ENCODE results near the gene TAF9B.
"Not testable (repeated sequence)": the region's sequence is repeated elsewhere in the genome, so short reads cannot be mapped to it uniquely, and the experiment has no call there.

Gene TAF9B, protein sequence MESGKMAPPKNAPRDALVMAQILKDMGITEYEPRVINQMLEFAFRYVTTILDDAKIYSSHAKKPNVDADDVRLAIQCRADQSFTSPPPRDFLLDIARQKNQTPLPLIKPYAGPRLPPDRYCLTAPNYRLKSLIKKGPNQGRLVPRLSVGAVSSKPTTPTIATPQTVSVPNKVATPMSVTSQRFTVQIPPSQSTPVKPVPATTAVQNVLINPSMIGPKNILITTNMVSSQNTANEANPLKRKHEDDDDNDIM

DNA sequence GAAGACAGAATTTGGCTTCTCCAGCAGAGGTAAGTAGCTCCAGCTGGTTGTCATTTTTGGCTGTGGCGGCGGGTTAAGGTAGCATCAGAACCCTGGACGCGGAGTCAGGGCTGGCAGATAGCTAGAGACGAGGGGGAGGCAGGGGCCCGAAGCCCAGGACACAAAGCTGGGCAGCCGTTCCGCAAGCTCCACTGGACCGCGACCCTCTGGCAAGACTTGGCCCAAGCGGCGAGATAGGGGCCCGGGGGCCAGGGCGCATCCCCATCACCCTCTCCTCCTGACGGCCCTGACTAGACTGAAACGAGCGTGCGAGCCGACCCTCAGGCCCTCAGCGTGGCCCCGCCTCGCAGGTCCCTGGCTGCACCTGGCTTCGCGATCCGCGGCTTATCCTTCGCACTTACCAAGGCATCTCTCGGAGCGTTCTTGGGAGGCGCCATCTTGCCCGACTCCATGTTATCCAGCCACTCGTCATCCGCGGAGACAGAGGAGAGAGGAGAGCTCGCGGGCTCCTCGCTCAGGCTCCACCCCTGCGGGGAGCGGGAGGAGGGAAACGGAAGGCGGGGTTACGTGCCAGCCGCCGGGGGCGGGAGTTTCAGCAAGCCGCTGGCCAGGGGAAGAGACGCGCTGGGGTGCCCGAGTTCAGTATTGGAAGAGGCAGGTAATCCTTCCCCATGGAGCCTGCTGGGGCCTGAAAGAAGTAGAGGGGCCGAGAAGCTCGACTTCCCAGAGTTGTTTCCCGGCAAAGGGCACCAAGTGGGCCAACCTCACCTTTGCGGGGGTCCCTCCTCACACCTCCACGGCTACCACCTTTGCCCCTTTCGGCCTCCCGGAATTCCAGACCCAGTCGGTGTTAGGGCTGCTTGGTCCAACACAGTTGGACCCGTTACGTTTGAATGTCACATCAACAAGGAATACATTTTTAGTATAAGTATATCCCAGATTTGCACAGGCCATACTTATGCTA lies at the start of gene TAF9B:
TSS of gene TAF9B (minus strand) at position 491 of the 964 bp plus-strand sequence. CDS start at position 452, 39 bp downstream.
- peak within 1 kb of the TSS; percentile 72 for H3K4me3 ChIP-seq (ENCODE audit: low read depth, low read length)
- TF ChIP-seq, protein P1, sequence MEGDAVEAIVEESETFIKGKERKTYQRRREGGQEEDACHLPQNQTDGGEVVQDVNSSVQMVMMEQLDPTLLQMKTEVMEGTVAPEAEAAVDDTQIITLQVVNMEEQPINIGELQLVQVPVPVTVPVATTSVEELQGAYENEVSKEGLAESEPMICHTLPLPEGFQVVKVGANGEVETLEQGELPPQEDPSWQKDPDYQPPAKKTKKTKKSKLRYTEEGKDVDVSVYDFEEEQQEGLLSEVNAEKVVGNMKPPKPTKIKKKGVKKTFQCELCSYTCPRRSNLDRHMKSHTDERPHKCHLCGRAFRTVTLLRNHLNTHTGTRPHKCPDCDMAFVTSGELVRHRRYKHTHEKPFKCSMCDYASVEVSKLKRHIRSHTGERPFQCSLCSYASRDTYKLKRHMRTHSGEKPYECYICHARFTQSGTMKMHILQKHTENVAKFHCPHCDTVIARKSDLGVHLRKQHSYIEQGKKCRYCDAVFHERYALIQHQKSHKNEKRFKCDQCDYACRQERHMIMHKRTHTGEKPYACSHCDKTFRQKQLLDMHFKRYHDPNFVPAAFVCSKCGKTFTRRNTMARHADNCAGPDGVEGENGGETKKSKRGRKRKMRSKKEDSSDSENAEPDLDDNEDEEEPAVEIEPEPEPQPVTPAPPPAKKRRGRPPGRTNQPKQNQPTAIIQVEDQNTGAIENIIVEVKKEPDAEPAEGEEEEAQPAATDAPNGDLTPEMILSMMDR (IDR thresholded peaks at IDR 0.05; ENCODE audit: low read depth, low read length): no peak

DNA sequence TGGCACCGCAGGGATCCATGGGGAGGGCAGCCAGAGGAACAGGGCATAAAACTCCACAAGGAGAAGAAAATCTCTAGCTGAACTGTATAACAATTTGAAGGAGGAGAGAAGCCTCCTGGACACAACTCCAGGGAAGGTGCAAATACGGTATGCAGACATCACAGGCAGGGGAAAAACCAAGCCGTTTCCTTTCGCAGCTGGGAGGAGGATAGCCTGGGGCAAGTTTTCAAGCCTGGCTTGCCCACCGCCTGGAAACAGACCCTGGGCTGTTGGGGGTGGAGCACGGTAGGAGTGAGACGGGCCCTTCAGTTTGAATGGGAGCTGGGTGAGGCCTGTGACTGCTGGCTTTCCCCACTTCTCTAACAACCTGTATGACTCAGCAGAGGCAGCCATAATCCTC lies 43.4 kb upstream of the TAF9B start:
- TF ChIP-seq, protein P1 (IDR thresholded peaks at IDR 0.05; ENCODE audit: low read depth, low read length): no peak
- H3K4me3 ChIP-seq (ENCODE audit: low read depth, low read length): no peak overlapping the region

DNA sequence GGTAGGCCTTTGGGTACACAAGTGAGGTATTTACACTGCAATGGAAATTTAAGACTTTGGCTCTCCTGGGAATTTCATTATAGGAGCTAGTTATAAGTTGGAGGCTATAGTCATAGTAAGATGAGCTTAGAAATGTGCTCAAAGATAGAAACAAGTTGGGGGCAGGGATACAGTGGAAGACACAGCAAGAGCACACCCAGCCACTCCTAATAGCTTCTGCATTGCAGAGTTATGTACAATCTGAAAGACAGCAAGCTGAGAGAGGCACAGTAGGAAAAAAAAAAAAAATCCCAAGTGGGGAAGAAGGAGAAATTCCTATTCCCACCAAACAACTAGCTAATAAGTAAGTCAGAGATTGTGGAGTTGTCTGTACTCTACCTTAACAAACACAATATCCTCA lies 41.9 kb upstream of the TAF9B start:
- no peak overlapping the region for H3K4me3 ChIP-seq (ENCODE audit: low read depth, low read length)
- TF ChIP-seq, protein P1 (IDR thresholded peaks at IDR 0.05; ENCODE audit: low read depth, low read length): no peak

DNA sequence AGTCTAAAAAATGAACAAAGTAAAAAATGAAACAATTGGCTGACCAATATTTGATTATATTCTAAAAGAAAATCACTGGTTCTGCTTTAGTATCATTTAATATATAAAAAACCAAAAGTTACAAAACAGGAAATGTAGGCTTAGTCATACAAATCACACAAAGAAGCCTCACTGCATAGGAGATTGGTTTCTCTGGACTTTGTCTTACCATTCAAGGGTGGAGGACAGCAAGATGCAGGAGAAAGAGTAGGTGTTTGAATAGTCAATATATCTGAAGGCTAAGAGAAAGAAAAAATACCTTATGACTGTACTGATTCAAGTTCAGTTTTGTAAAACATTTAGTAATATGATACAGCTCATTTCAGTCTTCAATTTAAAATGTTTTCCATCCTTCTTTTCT lies 28.6 kb upstream of the TAF9B start:
- TF ChIP-seq, protein P1 (IDR thresholded peaks at IDR 0.05; ENCODE audit: low read depth, low read length): no peak

DNA sequence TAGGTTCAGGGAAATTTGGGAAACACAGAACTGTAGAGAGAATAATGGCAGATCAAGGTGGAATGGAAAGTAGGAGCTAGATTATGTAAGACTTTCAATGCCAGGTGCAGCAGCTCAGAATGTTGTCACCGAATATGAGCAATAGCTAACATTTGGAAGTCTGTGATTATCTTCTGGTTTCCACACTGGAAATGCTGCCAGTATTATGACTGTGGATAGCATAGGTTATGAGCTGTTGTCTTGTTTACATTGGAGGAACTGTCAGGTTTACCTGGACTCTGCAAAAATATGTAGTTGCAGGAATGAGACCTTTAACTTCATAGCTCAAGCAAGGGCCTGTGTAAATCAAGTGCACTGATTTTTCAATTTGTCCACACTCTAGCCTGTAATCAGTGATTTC lies 26.0 kb upstream of the TAF9B start:
- no peak overlapping the region for H3K4me3 ChIP-seq (ENCODE audit: low read depth, low read length)
- TF ChIP-seq, protein P1 (IDR thresholded peaks at IDR 0.05; ENCODE audit: low read depth, low read length): no peak

More for the DNA sequence above, 28.6 kb upstream of the TAF9B start:
- no peak overlapping the region for H3K4me3 ChIP-seq (ENCODE audit: low read depth, low read length)

DNA sequence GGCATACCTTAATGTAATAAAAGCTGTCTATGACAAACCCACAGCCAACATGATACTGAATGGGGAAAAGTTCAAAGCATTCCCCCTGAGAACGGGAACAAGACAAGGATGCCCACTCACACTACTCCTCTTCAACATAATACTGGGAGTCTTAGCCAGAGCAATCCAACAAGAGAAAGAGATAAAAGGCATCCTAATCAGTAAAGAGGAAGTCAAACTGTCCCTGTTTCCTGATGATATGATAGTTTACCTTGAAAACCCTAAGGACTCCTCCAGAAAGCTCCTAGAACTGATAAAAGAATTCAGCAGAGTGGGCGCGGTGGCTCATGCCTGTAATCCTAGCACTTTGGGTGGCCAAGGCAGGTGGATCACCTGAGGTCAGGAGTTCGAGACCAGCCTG lies 23.7 kb upstream of the TAF9B start:
- H3K4me3 ChIP-seq (ENCODE audit: low read depth, low read length): not testable (repeated sequence)

DNA sequence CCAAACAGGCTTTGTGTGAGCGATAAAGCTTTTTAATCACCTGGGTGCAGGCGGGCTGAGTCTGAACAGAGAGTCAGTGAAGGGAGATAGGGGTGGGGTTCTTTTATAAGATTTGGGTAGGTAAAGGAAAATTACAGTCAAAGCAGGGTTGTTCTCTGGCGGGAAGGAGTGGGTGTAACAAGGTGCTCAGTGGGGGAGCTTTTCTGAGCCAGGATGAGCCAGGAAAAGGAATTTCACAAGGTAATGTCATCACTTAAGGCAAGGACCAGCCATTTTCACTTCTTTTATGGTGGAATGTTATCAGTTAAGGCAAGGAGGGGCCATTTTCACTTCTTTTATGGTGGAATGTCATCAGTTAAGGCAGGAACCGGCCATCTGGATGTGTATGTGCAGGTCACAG lies 21.3 kb upstream of the TAF9B start:
- not testable (repeated sequence) for H3K4me3 ChIP-seq (ENCODE audit: low read depth, low read length)

DNA sequence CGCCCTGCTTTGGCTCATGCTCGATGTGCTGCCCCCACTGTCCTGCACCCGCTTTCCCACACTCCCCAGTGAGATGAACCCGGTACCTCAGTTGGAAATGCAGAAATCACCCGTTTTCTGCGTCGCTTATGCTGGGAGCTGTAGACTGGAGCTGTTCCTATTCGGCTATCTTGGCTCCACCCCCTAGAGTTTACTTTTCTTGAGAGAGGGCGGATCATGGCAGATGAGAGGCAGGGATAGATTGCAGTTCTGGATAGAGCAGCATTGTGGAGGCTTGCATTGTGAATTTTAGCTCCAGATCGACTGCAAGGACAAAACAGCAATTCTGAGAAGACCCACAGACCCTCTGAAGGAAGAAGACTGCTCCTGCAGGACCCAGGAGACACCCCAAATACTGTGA lies 18.4 kb upstream of the TAF9B start:
- H3K4me3 ChIP-seq (ENCODE audit: low read depth, low read length): not testable (repeated sequence)

DNA sequence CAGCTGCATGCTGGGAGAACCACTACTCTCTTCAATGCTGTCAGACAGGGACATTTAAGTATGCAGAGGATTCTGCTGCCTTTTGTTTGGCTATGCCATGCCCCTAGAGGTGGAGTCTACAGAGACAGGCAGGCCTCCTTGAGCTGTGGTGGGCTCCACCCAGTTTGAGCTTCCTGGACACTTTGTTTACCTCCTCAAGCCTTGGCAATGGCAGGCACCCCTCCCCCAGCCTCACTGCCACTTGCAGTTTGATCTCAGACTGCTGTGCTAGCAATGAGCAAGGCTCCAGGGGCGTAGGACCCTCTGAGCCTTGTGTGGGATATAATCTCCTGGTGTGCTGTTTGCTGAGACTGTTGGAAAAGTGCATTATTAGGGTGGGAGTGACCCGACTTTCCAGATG lies 17.9 kb upstream of the TAF9B start:
- not testable (repeated sequence) for H3K4me3 ChIP-seq (ENCODE audit: low read depth, low read length)

DNA sequence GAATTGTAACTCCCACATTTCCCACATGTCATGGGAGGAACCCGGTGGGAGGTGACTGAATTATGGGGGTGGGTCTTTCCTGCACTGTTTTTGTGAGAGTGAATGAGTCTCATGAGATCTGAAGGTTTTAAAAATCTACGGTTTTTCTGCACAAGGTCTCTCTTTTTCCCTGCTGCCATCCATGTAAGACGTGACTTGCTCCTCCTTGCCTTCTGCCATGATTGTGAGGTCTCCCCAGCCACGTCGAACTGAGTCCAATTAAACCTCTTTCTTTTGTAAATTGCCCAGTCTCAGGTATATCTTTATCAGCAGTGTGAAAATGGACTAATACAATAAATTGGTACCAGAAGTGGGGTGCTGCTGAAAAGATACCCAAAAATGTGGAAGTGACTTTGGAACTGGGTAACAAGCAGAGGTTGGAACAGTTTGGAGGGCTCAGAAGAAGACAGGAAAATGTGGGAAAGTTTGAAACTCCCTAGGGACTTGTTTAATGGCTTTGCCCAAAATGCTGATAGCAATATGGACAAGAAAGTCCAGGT lies 7.6 kb upstream of the TAF9B start:
- not testable (repeated sequence) for H3K4me3 ChIP-seq (ENCODE audit: low read depth, low read length)

All from WI38 (cell line).